Measurements from ENCODE around the gene ATP10B.

- no peak for TF ChIP-seq POLR2A (IDR thresholded peaks at IDR 0.05)
- TF ChIP-seq, protein P1, sequence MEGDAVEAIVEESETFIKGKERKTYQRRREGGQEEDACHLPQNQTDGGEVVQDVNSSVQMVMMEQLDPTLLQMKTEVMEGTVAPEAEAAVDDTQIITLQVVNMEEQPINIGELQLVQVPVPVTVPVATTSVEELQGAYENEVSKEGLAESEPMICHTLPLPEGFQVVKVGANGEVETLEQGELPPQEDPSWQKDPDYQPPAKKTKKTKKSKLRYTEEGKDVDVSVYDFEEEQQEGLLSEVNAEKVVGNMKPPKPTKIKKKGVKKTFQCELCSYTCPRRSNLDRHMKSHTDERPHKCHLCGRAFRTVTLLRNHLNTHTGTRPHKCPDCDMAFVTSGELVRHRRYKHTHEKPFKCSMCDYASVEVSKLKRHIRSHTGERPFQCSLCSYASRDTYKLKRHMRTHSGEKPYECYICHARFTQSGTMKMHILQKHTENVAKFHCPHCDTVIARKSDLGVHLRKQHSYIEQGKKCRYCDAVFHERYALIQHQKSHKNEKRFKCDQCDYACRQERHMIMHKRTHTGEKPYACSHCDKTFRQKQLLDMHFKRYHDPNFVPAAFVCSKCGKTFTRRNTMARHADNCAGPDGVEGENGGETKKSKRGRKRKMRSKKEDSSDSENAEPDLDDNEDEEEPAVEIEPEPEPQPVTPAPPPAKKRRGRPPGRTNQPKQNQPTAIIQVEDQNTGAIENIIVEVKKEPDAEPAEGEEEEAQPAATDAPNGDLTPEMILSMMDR (IDR thresholded peaks at IDR 0.05) = no peak
These were observed 35.8 kb upstream of the ATP10B start for GRCh38 chr5:160887780-160888179.
